HepG2 (cell line): ENCODE data around the gene SNX9. TPM values are rescaled to one million over a fixed set of nuclear protein-coding genes. Genes with fewer than 3 reads are reported as not detected.

Experiments used
- ATAC-seq: fragments of 200-7000 bp; cut with Tn5 transposase; 3 replicates; pipeline ENCODE4 v1.9.1; 2020; ENCODE audit warnings: mild to moderate bottlenecking, moderate library complexity
- BruUV-seq: library from RNA; stranded (reverse); fragments of 400-500 nt; replicated peaks from 2 replicates; lab custom pipeline; 2021; lab: Mats Ljungman, UMichigan
- CTCF ChIA-PET: fragments of 300-600 bp; formaldehyde crosslinking; extraction: SDS; loops from one replicate; lab custom pipeline; 2021; ENCODE audit warnings: low total read pairs, inconsistent platforms, low intra/inter-chr PET ratio; lab: Yijun Ruan, JAX
- POLR2A ChIA-PET: fragments of 350-600 bp; sonication (Branson Sonifier 250); formaldehyde crosslinking; loops from one replicate; lab custom pipeline; 2020; ENCODE audit warnings: antibody characterized with exemption, inconsistent platforms; lab: Yijun Ruan, JAX
- DNase-seq: peaks from one replicate; pipeline ENCODE4 v3.0.0-alpha.2; 2015; ENCODE audit warnings: low spot score
- FAIRE-seq: peaks from 3 replicates; lab custom pipeline; 2011; peaks lifted over from hg19 to GRCh38; lab: Jason Lieb, UNC
- H2AFZ ChIP-seq: one replicate; pipeline ENCODE4 v1.6.1; 2011; ENCODE audit warnings: low read length, inconsistent platforms
- H3K27ac ChIP-seq: fragments of 300-600 bp; 3 replicates; pipeline ENCODE4 v1.8.0; 2011; ENCODE audit warnings: mixed run types, mild to moderate bottlenecking, mixed read lengths, low read length, inconsistent platforms; ENCODE audit not compliant: insufficient read depth; ENCODE audit errors: extremely low read length
- H3K27me3 ChIP-seq, 2 experiments: fragments of 200-600 bp in 1 of 2; 2 replicates in 1 of 2; 3 replicates in 1 of 2; pipeline versions ENCODE4 v1.6.0 to v1.8.0; 2011; ENCODE audit warnings: low read length in 2 of 2, mild to moderate bottlenecking in 2 of 2, moderate library complexity in 2 of 2, inconsistent platforms in 1 of 2; ENCODE audit not compliant: insufficient read depth in 2 of 2, control insufficient read depth in 1 of 2
- H3K36me3 ChIP-seq, 2 experiments: fragments of 200-600 bp in 1 of 2; replicated peaks in 1 of 2; 2 replicates in 1 of 2; 3 replicates in 1 of 2; pipeline versions ENCODE4 v1.5.1 to v1.8.0; 2011; ENCODE audit warnings: low read length in 2 of 2, inconsistent platforms in 1 of 2; ENCODE audit not compliant: insufficient read depth in 2 of 2, control insufficient read depth in 1 of 2
- H3K4me1 ChIP-seq: 2 replicates; pipeline ENCODE4 v1.5.1; 2012; ENCODE audit warnings: low read length, inconsistent platforms; ENCODE audit not compliant: insufficient read depth
- H3K4me2 ChIP-seq: 2 replicates; pipeline ENCODE4 v1.6.0; 2011; ENCODE audit warnings: low read depth, low read length, inconsistent platforms
- H3K4me3 ChIP-seq, 3 experiments: fragments of 200-600 bp in 1 of 3; sonication (generic), shearing (Covaris generic) in 1 of 3; replicated peaks in 1 of 3; 2 replicates each; pipeline ENCODE4 v1.5.1; 2011 to 2016; ENCODE audit warnings: low read length in 3 of 3, inconsistent platforms in 2 of 3, low read depth in 2 of 3, mild to moderate bottlenecking in 2 of 3, control low read depth in 1 of 3, mixed read lengths in 1 of 3; ENCODE audit not compliant: insufficient read depth in 1 of 3
- H3K79me2 ChIP-seq: one replicate; pipeline ENCODE4 v1.6.1; 2011; ENCODE audit warnings: low read length, inconsistent platforms; ENCODE audit not compliant: insufficient read depth
- H3K9ac ChIP-seq: 2 replicates; pipeline ENCODE4 v1.6.0; 2011; ENCODE audit warnings: mild to moderate bottlenecking, low read depth, low read length, inconsistent platforms; ENCODE audit not compliant: insufficient read depth
- H3K9me3 ChIP-seq: 2 replicates; pipeline ENCODE4 v1.5.1; 2012; ENCODE audit warnings: mild to moderate bottlenecking, low read length
- H4K20me1 ChIP-seq: 2 replicates; pipeline ENCODE4 v1.6.0; 2011; ENCODE audit warnings: inconsistent platforms, mild to moderate bottlenecking, low read length, moderate library complexity; ENCODE audit not compliant: insufficient read depth
- ARNT ChIP-seq: fragments of 450-650 bp; IDR thresholded peaks from 2 replicates; pipeline ENCODE4 v1.6.1; 2017
- ASH2L ChIP-seq: fragments of 300-600, 200-600 bp; sonication (generic); IDR thresholded peaks from 2 replicates; pipeline ENCODE4 v1.7.0; 2017; ENCODE audit warnings: low read depth, mild to moderate bottlenecking, moderate library complexity, mixed read lengths, low read length; ENCODE audit not compliant: insufficient read length
- CSRNP2 ChIP-seq: sonication (generic); formaldehyde crosslinking; conservative IDR thresholded peaks from 2 replicates; pipeline ENCODE4 v1.8.0; 2022; ENCODE audit warnings: low read depth, missing genetic modification reagents
- IRF9 ChIP-seq: sonication (generic); formaldehyde crosslinking; IDR thresholded peaks from 2 replicates; pipeline ENCODE4 v1.8.0; 2022; ENCODE audit warnings: missing genetic modification reagents, mild to moderate bottlenecking, borderline replicate concordance
- KLF12 ChIP-seq: sonication (generic); formaldehyde crosslinking; IDR thresholded peaks from 2 replicates; pipeline ENCODE4 v1.4.0; 2020; ENCODE audit warnings: missing genetic modification reagents, borderline replicate concordance
- PLSCR1 ChIP-seq: sonication (generic); formaldehyde crosslinking; IDR thresholded peaks from 2 replicates; pipeline ENCODE4 v1.5.0; 2020; ENCODE audit warnings: missing genetic modification reagents, mild to moderate bottlenecking, borderline replicate concordance
- STAT6 ChIP-seq: sonication (generic); formaldehyde crosslinking; IDR thresholded peaks from 2 replicates; pipeline ENCODE4 v1.4.0; 2020; ENCODE audit warnings: missing genetic modification reagents, mild to moderate bottlenecking, borderline replicate concordance
- ZBTB7B ChIP-seq: sonication (generic); formaldehyde crosslinking; IDR thresholded peaks from 2 replicates; pipeline ENCODE4 v1.4.0; 2020; ENCODE audit warnings: missing genetic modification reagents
- ZNF225 ChIP-seq: sonication (generic); formaldehyde crosslinking; IDR thresholded peaks from 2 replicates; pipeline ENCODE4 v1.4.0; 2020; ENCODE audit warnings: mild to moderate bottlenecking, missing genetic modification reagents
- ZNF670 ChIP-seq: sonication (generic); formaldehyde crosslinking; IDR thresholded peaks from 2 replicates; pipeline ENCODE4 v1.8.0; 2022; ENCODE audit warnings: mild to moderate bottlenecking, missing genetic modification reagents, borderline replicate concordance
- ZSCAN22 ChIP-seq: sonication (generic); formaldehyde crosslinking; IDR thresholded peaks from 2 replicates; pipeline ENCODE4 v1.4.0; 2020; ENCODE audit warnings: mild to moderate bottlenecking, missing genetic modification reagents
- WGBS: methylation state at CpG from one replicate; pipeline ENCODE4 v1.1.6; 2017; ENCODE audit warnings: low lambda C conversion rate; 5-methylcytosine and 5-hydroxymethylcytosine counted together
- in situ Hi-C: cut with HindIII; loops from 2 replicates; pipeline ENCODE4 v1.10.0; 2017; ENCODE audit warnings: low pct_unique_long_range_greater_than_20kb; ENCODE audit not compliant: extremely low pct_ligation_motif_present
- intact Hi-C: fragments of 100-400 bp; cut with micrococcal nuclease; formaldehyde crosslinking; loops from one replicate; pipeline ENCODE4 v1.10.0; 2022; ENCODE audit not compliant: unreplicated experiment
- polyA plus RNA-seq, 8 experiments: library from polyadenylated mRNA; depleted of rRNA in 3 of 8; stranded (reverse) in 7 of 8; unstranded in 1 of 8; fragments of >200 nt; fragmentation: Illumina TruSeq in 4 of 8; extraction: Trizol in 4 of 8; gene quantifications; 2 replicates each; pipeline versions ENCODE4 v1.2.1 to v1.2.3, GENCODE V29; 2011 to 2016; ENCODE audit warnings: low read depth in 4 of 8, missing spikeins in 1 of 8, mixed read lengths in 1 of 8; ENCODE audit not compliant: insufficient read depth in 1 of 8
- total RNA-seq, 5 experiments: library from RNA; depleted of rRNA; stranded (reverse); fragments of >200 nt; fragmentation: Illumina TruSeq; extraction: Trizol; gene quantifications; 2 replicates each; pipeline ENCODE4 v1.2.3, GENCODE V29; 2016; ENCODE audit warnings: low read depth in 1 of 5

SNX9 gene
- total and polyA plus RNA-seq, 2 of the 13 experiments (the other 11 are each of a cell fraction or from before 2014, with no cell fraction given): 21.9 to 36.0 TPM

- ChIA-PET CTCF (interaction anchor here (2.9 kb wide), 1 partner anchor 91 kb away, joined by 19 read pairs; no protein-coding TSS in a partner anchor), POLR2A (interaction anchor here (0.8 to 16.1 kb wide), 6 partner anchors 12 to 90 kb away, joined by 3 to 345 read pairs (median 8); no protein-coding TSS in a partner anchor)
- intact Hi-C loops: loop anchor here (1.0 kb wide), 1 partner anchor 91 kb away; no protein-coding TSS in a partner anchor
- Histone ChIP-seq H3K79me2 (peaks cover 39% of the 10 kb centered on the region), H3K27me3 (peaks cover 6 to 10% of the 10 kb centered on the region in 2 experiments; a peak in 4 of 5 replicates), H2AFZ (no peak within 1 kb of the TSS), H3K4me2 (peak within 1 kb of the TSS; percentile 95), H3K4me3 (peak within 1 kb of the TSS; percentile 70 to 88 (median 77)), H3K4me1 (peaks cover 82% of the 10 kb centered on the region), H3K9ac (peak within 1 kb of the TSS; percentile 97), H3K27ac (peak within 1 kb of the TSS; percentile 96), H4K20me1 (no peaks in the 10 kb centered on the region), H3K9me3 (no peaks in the 10 kb centered on the region), H3K36me3 (no peaks in the 10 kb centered on the region; a peak in 1 of 5 replicates)
- in situ Hi-C loops: loop anchor here (5.0 kb wide), 1 partner anchor 91 kb away; no protein-coding TSS in a partner anchor
- peak; percentile 83 for DNase-seq
- peak; percentile 76 for ATAC-seq
- FAIRE-seq: no peak
- no TSS peak for BruUV-seq
- WGBS: 5% methylated on average over 21 of the region's 86 CpGs
- TF ChIP-seq STAT6 (CRISPR knock-in tag): peak; percentile 60; the same call in 1 of the 2 replicates
- TF ChIP-seq ARNT: no peak
- no peak for TF ChIP-seq PLSCR1
- peak; percentile 63 for TF ChIP-seq ASH2L
- no peak for TF ChIP-seq IRF9 (CRISPR knock-in tag)
- peak; percentile 94 for TF ChIP-seq ZBTB7B (CRISPR knock-in tag)
- TF ChIP-seq ZSCAN22 (CRISPR knock-in tag): 0 out of 2 replicates have a peak, but pooled peaks have one; percentile 19
- no peak for TF ChIP-seq CSRNP2
- TF ChIP-seq ZNF225 (CRISPR knock-in tag): peak; percentile 47; the same call in 1 of the 2 replicates
- 0 out of 2 replicates have a peak, but pooled peaks have one; percentile 80 for TF ChIP-seq ZNF670
- peak; percentile 31; the same call in 1 of the 2 replicates for TF ChIP-seq KLF12
Observed at GRCh38 chr6:157981395-157982101, 158.5 kb downstream of the SNX9 start, which contains the start of gene SYNJ2. TSS of gene SYNJ2 (plus strand) at chr6:157981863. CDS start at chr6:157981962, 99 bp downstream.
